HEK293T (cell line): Measurements from ENCODE around the gene KIAA0930.

Source experiments
- ARNT ChIP-seq: fragments of 450-650 bp; IDR thresholded peaks from 2 replicates; pipeline ENCODE4 v1.6.1; 2017; ENCODE audit warnings: mild to moderate bottlenecking
- BHLHE40 ChIP-seq: fragments of 450-650 bp; IDR thresholded peaks from 2 replicates; pipeline ENCODE4 v1.6.1; 2016; ENCODE audit warnings: mild to moderate bottlenecking, moderate library complexity, borderline replicate concordance
- CTBP1 ChIP-seq: fragments of 450-650 bp; IDR thresholded peaks from 2 replicates; pipeline ENCODE4 v1.6.1; 2016; ENCODE audit warnings: borderline replicate concordance
- FOXA1 ChIP-seq: fragments of 450-650 bp; IDR thresholded peaks from 2 replicates; pipeline ENCODE4 v1.6.1; 2016; ENCODE audit warnings: mild to moderate bottlenecking
- FOXM1 ChIP-seq: fragments of 450-650 bp; IDR thresholded peaks from 2 replicates; pipeline ENCODE4 v1.6.1; 2017; ENCODE audit warnings: mild to moderate bottlenecking, borderline replicate concordance
- HDGF ChIP-seq: fragments of 450-650 bp; IDR thresholded peaks from 2 replicates; pipeline ENCODE4 v1.6.1; 2017; ENCODE audit warnings: antibody characterized with exemption, borderline replicate concordance
- L3MBTL2 ChIP-seq: fragments of 450-650 bp; conservative IDR thresholded peaks from 2 replicates; pipeline ENCODE4 v1.6.1; 2016; ENCODE audit warnings: mild to moderate bottlenecking
- LEF1 ChIP-seq: fragments of 450-650 bp; IDR thresholded peaks from 2 replicates; pipeline ENCODE4 v1.6.1; 2017; ENCODE audit warnings: mild to moderate bottlenecking, borderline replicate concordance
- PKNOX1 ChIP-seq: fragments of 450-650 bp; IDR thresholded peaks from 2 replicates; pipeline ENCODE4 v1.6.1; 2016
- SP1 ChIP-seq: fragments of 450-650 bp; IDR thresholded peaks from 2 replicates; pipeline ENCODE4 v1.6.1; 2017
- SUZ12 ChIP-seq: fragments of 450-650 bp; IDR thresholded peaks from 2 replicates; pipeline ENCODE4 v1.6.1; 2016; ENCODE audit warnings: mild to moderate bottlenecking
- TARDBP ChIP-seq: fragments of 450-650 bp; IDR thresholded peaks from 2 replicates; pipeline ENCODE4 v1.6.1; 2016
- ZNF384 ChIP-seq: fragments of 450-650 bp; IDR thresholded peaks from 2 replicates; pipeline ENCODE4 v1.6.1; 2016

- TF ChIP-seq FOXA1 (no peak), HDGF (no peak), SP1 (no peak), ARNT (no peak), ZNF384 (no peak), TARDBP (no peak), PKNOX1 (no peak), BHLHE40 (no peak), L3MBTL2 (no peak), LEF1 (no peak), FOXM1 (no peak), SUZ12 (no peak), CTBP1 (no peak)
Observed at GRCh38 chr22:45225732-45226502, 14.8 kb downstream of the KIAA0930 start.
